ENCODE data around the gene DPYSL5.

Gene DPYSL5

DNA sequence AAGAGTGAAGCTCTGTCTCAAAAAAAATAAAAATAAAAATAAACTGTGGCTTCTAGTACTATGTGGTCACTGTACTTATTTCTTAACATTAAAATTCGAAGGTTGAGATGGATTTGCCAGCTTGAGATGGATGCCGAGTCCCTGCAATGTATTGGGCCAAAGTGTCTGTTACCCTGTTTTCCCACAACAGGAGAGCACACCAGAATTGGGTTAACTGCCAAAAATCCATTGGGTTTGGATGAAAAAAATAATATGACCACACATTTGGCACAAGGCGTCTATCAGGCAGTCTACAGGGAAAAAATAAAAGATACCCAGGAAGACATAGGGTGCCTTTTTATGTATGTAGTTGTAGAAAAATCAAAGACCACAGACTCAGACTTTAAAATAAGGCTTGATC lies 103.3 kb downstream of the DPYSL5 start:
- TF ChIP-seq, protein P1, sequence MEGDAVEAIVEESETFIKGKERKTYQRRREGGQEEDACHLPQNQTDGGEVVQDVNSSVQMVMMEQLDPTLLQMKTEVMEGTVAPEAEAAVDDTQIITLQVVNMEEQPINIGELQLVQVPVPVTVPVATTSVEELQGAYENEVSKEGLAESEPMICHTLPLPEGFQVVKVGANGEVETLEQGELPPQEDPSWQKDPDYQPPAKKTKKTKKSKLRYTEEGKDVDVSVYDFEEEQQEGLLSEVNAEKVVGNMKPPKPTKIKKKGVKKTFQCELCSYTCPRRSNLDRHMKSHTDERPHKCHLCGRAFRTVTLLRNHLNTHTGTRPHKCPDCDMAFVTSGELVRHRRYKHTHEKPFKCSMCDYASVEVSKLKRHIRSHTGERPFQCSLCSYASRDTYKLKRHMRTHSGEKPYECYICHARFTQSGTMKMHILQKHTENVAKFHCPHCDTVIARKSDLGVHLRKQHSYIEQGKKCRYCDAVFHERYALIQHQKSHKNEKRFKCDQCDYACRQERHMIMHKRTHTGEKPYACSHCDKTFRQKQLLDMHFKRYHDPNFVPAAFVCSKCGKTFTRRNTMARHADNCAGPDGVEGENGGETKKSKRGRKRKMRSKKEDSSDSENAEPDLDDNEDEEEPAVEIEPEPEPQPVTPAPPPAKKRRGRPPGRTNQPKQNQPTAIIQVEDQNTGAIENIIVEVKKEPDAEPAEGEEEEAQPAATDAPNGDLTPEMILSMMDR (IDR thresholded peaks at IDR 0.05; ENCODE audit: unreplicated experiment in 3 of 3), result no peak
- H3K4me1 Mint-ChIP-seq, result no peaks in the 10 kb centered on the region
- H3K9me3 Mint-ChIP-seq, result no peaks in the 10 kb centered on the region
- no peak overlapping the region for H3K4me3 Mint-ChIP-seq
- peaks cover 3% of the 10 kb centered on the region for H3K36me3 Mint-ChIP-seq (ENCODE audit: low read depth)
- no peak overlapping the region for H3K27ac Mint-ChIP-seq
- peaks cover 35% of the 10 kb centered on the region for H3K27me3 Mint-ChIP-seq (ENCODE audit: low read depth)

DNA sequence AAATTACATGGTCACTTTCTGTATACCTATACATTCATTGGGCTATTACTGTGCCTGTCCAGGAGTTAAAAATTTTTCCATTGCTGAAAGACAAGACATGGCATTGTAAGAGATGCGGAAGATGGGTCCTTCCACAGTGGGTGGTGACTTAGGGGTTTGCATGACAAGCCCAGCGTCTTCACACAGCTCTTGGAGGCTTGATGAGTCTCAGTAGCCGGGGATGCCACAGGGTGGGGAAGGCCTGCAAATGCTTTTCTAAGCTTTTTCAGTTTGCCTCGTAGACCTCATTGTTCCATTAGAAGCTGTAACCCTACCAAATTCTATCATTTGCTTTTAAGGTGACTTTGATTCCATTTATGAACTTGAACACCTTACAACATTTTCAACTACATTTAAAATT lies 104.4 kb downstream of the DPYSL5 start:
- Mint-ChIP-seq H3K9me3 (no peaks in the 10 kb centered on the region), H3K4me3 (no peak overlapping the region), H3K4me1 (no peaks in the 10 kb centered on the region), H3K27me3 (ENCODE audit: low read depth) (peaks cover 36% of the 10 kb centered on the region), H3K27ac (no peak overlapping the region), H3K36me3 (ENCODE audit: low read depth) (peaks cover 3% of the 10 kb centered on the region)
- TF ChIP-seq, protein P1 (IDR thresholded peaks at IDR 0.05; ENCODE audit: unreplicated experiment in 3 of 3), result no peak

DNA sequence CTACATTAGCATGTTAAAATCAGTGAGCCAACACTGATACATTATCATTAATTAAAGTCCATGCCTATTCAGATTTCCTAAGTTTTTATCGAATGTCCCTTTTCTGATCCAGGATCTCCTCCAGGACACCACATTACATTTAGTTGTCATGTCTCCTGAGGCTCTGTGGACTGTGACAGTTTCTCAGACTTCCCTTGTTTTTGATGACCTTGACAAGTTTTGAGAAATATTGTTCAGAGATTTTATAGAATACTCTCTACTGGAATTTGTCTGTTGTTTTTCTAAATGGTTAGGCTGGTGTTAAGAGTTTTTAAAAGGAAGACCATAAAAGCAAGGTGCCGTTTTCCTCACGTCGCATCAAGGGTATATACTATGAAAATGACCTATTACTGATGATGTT lies 106.2 kb downstream of the DPYSL5 start:
- Mint-ChIP-seq H3K27ac (no peak overlapping the region), H3K4me1 (no peaks in the 10 kb centered on the region), H3K9me3 (no peaks in the 10 kb centered on the region), H3K4me3 (no peak overlapping the region), H3K36me3 (ENCODE audit: low read depth) (no peaks in the 10 kb centered on the region), H3K27me3 (ENCODE audit: low read depth) (peaks cover 47% of the 10 kb centered on the region)
- TF ChIP-seq, protein P1 (IDR thresholded peaks at IDR 0.05; ENCODE audit: unreplicated experiment in 3 of 3), result no peak

DNA sequence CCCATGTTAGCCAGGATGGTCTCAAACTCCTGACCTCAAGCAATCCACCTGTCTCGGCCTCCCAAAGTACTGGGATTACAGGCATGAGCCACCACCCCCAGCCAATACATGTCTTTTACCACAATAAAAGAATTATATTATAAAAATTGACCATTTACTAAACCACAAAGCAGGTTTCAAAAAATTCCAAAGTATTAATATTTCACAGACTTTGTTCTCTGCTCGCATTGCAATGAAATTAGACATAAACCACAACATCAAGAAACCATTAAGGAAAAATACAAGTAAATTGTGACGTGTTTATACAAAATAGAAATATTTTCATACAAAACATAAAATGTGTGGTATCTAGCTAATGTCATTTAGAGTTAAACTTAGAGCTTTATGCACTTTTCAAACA lies 109.1 kb downstream of the DPYSL5 start:
- H3K4me3 Mint-ChIP-seq, result no peak overlapping the region
- TF ChIP-seq, protein P1 (IDR thresholded peaks at IDR 0.05; ENCODE audit: unreplicated experiment in 3 of 3), result no peak
- H3K27me3 Mint-ChIP-seq (ENCODE audit: low read depth), result peaks cover 75% of the 10 kb centered on the region
- H3K36me3 Mint-ChIP-seq (ENCODE audit: low read depth), result no peaks in the 10 kb centered on the region
- no peak overlapping the region for H3K27ac Mint-ChIP-seq
- H3K9me3 Mint-ChIP-seq, result no peaks in the 10 kb centered on the region
- H3K4me1 Mint-ChIP-seq, result peaks cover 5% of the 10 kb centered on the region

DNA sequence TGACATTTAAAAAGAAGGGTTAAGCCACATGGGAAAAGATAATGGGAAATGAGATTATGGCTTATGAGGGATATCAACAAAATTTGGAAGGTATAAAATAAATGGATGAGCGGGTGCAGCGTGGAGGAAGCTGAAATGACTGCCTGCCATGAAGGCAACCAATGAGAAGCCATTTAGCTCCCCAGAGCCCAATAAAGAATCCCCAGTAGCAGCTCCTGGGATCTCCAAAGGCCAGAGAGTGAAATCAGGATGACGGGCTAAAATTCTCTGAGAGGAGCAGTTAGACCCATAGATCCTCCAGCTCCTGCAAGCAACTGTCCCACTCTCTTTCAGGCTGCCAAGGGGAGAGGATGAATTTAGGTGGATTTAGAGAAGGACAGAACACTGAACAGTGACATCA lies 109.6 kb downstream of the DPYSL5 start:
- Mint-ChIP-seq H3K36me3 (ENCODE audit: low read depth) (no peaks in the 10 kb centered on the region), H3K9me3 (no peaks in the 10 kb centered on the region), H3K27me3 (ENCODE audit: low read depth) (peaks cover 70% of the 10 kb centered on the region), H3K4me1 (peaks cover 5% of the 10 kb centered on the region), H3K27ac (no peak overlapping the region), H3K4me3 (no peak overlapping the region)
- TF ChIP-seq, protein P1 (IDR thresholded peaks at IDR 0.05; ENCODE audit: unreplicated experiment in 3 of 3), result no peak

DNA sequence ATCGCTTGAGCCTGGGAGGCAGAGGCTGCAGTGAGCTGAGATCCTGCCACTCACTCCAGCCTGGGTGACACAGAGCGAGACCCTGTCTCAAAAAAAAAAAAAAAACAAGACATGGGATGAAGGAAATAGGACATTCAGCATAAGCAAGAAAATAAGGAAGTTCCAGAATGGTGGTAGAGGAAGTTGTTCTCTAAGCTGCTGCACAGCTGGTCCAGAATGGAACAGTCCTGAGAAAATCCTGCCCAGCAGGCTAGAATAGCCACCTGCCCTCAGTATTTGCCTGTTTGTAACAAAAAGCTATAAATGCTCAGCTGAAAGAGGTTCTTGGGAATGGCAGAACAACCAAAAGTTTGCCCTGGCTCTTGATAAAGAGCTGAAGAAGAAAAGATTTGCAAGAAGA lies 111.4 kb downstream of the DPYSL5 start:
- H3K4me1 Mint-ChIP-seq, result peaks cover 5% of the 10 kb centered on the region

More for the DNA sequence above, 111.4 kb downstream of the DPYSL5 start:
- TF ChIP-seq, protein P1 (IDR thresholded peaks at IDR 0.05; ENCODE audit: unreplicated experiment in 3 of 3), result no peak
- no peak overlapping the region for H3K27ac Mint-ChIP-seq
- H3K36me3 Mint-ChIP-seq (ENCODE audit: low read depth), result no peaks in the 10 kb centered on the region
- no peaks in the 10 kb centered on the region for H3K9me3 Mint-ChIP-seq
- no peak overlapping the region for H3K4me3 Mint-ChIP-seq
- H3K27me3 Mint-ChIP-seq (ENCODE audit: low read depth), result peaks cover 63% of the 10 kb centered on the region
